ENCODE measurements around the gene GPSM1.
"Not testable (repeated sequence)": the region's sequence is repeated elsewhere in the genome, so short reads cannot be mapped to it uniquely, and the experiment has no call there.

GPSM1 gene

GRCh38 chr9:136345281-136346156, 18.2 kb downstream of the GPSM1 start:
- DNase-seq (ENCODE audit: low read depth) = peak; percentile 65

- no peak for DNase-seq (ENCODE audit: low read depth)
Observed at GRCh38 chr9:136346157-136346481, 18.8 kb downstream of the GPSM1 start.

DNA sequence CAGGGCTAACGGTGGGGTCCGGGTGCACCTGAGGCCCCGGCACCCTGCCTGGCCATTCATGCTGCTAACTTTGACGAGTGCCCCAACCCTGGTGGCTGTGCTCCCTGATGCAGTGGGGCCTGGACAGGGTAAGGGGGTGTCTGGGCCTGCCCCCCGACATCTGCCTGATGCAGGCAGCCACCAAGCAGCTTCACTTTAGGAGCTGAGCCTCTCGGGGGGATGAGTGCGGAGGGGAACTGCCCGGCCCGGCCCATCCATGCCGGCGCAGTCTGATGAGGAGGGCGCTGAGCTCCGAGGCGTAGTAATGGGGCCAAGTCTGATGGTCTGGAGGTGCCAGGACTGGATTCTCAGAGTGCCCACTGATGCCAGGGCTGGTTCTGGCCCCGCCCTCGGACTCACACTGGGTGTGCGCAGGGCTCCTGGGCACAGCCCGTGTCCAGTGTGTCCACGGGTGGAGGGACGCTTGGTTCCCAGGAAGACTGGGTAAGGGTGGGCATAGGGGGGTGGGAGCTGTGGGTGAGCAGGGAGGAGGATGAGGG, 19.7 kb downstream of the GPSM1 start:
- no peak for DNase-seq (ENCODE audit: low read depth)

- peak; percentile 29 for DNase-seq (ENCODE audit: low read depth)
Observed at GRCh38 chr9:136347472-136348256, 20.3 kb downstream of the GPSM1 start.

GRCh38 chr9:136348691-136349090, 21.4 kb downstream of the GPSM1 start:
- DNase-seq (ENCODE audit: low read depth) = no peak

- DNase-seq (ENCODE audit: low read depth) = no peak
Observed at GRCh38 chr9:136349546-136349945, 22.2 kb downstream of the GPSM1 start.

- DNase-seq (ENCODE audit: low read depth) = no peak
Observed at GRCh38 chr9:136351252-136351800, 24.0 kb downstream of the GPSM1 start.

DNA sequence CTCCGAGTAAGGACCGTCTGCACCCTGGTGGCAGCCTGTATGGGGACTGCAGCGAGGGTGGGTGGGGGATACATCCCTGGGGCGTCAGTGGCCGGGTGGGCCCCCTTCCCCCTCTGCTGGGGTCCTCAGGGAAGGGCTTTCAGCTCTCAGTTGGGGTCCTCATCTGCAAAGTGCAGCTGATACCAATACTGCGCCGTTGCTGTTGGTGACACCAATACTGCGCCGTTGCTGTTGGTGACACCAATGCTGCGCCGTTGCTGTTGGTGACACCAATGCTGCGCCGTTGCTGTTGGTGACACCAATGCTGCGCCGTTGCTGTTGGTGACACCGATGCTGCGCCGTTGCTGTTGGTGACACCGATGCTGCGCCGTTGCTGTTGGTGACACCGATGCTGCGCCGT, 24.5 kb downstream of the GPSM1 start:
- not testable (repeated sequence) for DNase-seq (ENCODE audit: low read depth)

GRCh38 chr9:136352682-136353081, 25.3 kb downstream of the GPSM1 start:
- DNase-seq (ENCODE audit: low read depth) = no peak

DNA sequence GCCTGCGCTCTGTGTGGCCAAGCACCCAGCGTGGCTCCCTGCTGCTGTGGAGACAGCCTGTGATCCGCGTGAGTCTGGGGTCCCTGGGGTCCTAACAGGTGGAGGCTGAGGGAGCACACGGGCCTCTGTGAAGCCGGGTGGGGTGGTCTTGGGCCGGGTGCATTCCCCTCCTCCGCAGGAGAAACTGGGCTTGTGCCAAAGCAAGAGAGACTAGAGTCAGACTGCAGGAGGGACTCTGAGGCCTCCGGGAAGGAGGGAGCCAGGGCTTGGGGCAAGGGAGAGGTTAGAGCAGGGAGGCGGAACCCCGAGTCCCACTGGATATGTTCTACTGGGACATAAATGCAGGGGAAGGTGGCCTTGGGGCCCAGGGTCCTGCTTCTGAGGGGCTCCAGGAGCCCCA, 25.7 kb downstream of the GPSM1 start:
- DNase-seq (ENCODE audit: low read depth) = no peak

- no peak for DNase-seq (ENCODE audit: low read depth)
Observed at GRCh38 chr9:136353757-136354488, 26.6 kb downstream of the GPSM1 start.

DNA sequence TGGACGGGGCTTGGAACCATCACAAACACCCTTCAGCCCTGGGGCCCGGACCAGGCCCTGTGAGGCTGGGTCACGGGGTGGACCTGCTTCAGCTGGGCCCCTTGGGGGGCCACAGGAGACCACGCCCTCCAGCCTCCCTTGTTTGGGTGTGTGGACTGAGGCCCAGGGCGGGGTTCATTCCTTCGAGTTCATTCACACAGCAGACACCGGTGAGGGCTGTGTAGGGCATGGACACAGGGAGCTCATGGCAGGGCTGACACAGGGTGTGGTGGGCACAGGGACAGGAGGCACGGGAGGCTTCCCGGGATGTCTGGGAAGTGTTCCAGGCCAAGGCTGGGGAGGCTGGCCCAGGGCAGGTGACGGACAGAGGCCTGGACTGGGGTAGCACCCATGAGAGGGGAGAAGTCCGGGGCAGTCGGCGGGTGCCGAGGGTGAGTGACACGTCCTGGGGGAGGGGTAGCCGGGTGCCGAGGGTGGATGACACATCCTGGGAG, 27.3 kb downstream of the GPSM1 start:
- DNase-seq (ENCODE audit: low read depth) = peak; percentile 33

DNA sequence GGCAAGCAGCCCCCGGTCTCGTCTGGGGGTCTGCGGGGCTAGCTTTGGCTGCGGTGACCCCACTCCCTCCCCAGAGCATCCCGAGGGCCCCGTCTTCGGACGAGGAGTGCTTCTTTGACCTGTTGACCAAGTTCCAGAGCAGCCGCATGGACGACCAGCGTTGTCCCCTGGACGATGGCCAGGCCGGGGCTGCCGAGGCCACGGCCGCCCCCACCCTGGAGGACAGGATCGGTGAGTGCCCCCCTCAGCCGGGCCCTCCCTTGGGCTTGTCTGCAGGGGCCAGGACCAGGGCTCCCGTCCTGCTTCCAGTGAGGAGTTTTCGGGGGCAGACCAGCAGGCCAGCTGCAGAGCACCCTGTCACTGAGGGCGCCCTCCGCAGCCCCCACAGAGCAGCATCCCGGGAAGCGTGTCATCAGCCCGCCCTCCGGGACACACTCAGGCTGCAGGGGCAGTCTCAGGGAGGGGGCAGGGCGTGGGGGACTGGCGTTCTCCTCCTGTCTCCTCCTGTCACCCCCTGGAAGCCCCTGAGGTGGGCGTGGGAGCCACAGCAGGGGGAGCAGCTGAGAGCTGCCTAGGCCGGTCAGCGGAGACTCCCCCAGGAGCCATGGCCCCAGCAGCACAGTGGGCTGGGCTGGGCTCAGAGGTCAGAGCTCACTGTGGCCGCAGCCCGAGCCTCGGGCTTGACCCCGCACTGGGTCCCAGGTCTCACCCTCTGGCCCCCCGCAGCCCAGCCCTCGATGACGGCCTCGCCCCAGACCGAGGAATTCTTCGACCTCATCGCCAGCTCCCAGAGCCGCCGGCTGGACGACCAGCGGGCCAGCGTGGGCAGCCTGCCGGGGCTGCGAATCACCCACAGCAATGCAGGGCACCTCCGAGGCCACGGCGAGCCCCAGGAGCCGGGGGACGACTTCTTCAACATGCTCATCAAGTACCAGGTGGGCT, 28.5 kb downstream of the GPSM1 start:
- DNase-seq (ENCODE audit: low read depth) = no peak

GRCh38 chr9:136357202-136357725, 29.9 kb downstream of the GPSM1 start:
- DNase-seq (ENCODE audit: low read depth) = no peak

DNA sequence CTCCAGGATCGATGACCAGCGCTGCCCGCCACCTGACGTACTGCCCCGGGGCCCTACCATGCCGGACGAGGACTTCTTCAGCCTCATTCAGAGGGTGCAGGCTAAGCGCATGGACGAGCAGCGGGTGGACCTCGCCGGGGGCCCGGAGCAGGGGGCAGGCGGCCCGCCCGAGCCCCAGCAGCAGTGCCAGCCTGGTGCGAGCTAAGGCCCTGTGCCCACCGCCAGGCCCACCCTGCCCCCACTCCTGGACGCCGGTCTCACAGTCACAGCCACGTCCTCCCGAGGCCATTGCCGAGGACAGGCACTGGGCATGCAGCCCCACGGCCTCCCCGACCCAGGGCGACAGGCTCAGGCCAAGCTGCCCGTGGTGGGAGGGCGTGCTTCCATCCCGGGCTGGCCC, 30.7 kb downstream of the GPSM1 start:
- no peak for DNase-seq (ENCODE audit: low read depth)

DNA sequence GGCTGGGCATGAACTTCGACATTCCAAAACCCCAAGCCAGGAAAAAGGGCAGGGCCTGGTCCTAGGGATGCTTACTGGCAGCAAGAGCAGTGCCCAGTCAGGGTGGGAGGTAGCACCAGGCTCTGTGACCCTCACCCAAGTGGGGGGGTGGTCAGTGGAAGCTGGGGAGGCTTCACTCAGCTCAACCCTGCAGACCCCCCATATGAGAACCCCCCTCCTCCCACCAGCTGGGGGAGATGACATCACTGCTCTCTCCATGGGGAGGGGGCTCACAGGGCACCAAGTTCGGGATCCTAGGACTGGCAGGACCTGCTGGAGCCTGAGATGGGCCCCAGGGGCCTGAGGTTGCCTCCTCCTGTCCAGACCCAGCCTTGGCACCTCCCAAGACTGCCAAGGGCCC, 31.5 kb downstream of the GPSM1 start:
- no peak for DNase-seq (ENCODE audit: low read depth)

DNA sequence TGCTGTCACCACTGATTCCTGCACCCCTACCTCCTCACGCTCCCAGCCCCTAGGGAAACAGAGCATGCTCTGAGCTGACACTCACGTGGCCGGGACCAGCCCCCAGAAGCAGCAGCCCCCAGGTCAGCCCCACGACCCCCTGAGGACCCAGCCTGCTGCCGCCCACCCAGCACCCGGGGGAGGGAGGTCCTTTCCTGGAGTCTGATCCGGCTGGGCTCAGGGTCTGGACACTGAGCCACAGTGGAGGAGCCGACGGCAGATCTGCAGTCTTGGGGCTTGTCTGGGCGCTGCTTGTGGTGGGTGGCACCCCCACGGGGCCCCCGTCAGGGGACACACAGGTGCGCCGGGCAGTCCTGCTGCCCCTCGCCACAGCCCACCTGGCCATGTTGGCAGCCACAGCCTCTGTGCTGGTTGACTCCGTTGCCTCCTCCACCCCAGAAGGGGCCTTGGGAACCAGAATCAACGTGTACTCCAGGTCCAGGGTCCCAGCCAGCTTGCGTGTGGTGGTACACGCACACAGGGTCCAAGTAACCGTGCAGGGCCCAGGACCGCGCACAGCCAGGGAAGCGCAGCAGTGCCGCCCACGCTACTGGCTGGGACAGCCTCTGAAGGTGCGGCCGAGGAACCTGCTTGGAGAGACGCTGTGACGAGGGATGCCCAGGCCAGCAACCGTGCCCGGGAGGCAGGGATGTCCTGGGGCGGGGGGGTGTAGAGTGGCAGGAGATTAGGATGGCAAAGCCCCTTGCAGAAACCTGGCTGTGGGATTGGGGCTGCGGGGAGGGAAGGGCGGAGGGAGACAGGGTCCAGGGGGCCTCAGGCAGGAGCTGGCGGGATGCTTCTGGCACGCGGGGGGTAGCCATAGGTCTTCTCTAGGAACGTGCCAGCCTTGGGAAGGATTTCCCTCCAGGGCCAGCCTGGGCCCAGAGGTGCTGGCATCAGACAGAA, 32.7 kb downstream of the GPSM1 start:
- peak; percentile 16 for DNase-seq (ENCODE audit: low read depth)

DNA sequence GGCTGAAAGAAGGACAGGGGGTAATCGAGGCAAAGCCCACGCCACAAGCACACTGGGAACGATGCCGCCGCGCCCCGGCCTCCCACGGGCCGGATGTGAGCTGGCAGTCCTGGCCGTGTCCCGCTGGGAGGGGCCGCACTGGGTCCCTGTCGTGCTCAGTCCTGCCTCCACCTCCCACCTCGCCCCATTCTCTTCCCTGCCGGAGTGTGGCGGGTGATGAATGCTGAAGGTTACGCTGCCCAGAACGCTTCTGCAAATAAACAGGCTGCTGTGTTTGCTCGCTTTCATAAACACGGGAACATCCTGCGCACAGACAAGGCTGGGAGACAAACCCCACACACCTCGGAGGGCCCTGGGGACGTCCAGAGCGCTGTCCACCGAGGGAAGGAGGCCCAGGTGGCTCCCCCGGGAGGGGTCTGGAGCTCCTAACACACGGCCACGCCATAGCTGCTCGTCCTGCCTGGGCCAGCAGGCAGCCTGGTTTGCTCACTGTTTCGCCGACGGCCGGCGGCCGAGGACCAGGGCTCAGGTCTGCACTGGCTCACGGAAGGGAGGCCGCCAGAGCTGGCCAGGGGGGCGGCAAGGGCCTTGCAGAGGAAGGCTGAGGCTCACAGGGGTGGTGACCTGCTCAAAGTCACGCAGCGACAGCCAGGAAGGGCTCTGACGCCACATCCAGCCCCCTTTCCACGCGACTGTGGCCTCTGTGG, 33.9 kb downstream of the GPSM1 start:
- peak; percentile 40 for DNase-seq (ENCODE audit: low read depth)
